H1 (cell line): Measurements from ENCODE around the gene PPM1G. TPM values are rescaled to one million over a fixed set of nuclear protein-coding genes. Genes with fewer than 3 reads are reported as not detected.

Experiments used
- CTCF ChIA-PET: fragments of 300-600 bp; sonication (Branson Sonifier 250); formaldehyde crosslinking; loops from one replicate; lab custom pipeline; 2021; ENCODE audit not compliant: partially characterized antibody; lab: Charles Lee
- POLR2A ChIA-PET: fragments of 300-600 bp; sonication (Branson Sonifier 250); formaldehyde crosslinking; loops from one replicate; lab custom pipeline; 2021; ENCODE audit warnings: inconsistent platforms; ENCODE audit not compliant: partially characterized antibody; lab: Charles Lee
- DNase-seq, 2 experiments: peaks; one replicate each; pipeline versions ENCODE4 v3.0.0 to v3.0.0-alpha.2; 2010 to 2022; ENCODE audit warnings: low spot score in 2 of 2, low read depth in 1 of 2, mixed read lengths in 1 of 2
- FAIRE-seq: peaks from 2 replicates; lab custom pipeline; 2011; peaks lifted over from hg19 to GRCh38; lab: Jason Lieb, UNC
- H2AFZ ChIP-seq: 2 replicates; pipeline ENCODE4 v1.8.1; 2012; ENCODE audit warnings: low read length, inconsistent platforms
- H2AK5ac ChIP-seq: 2 replicates; pipeline ENCODE4 v1.6.1; 2013; ENCODE audit warnings: low read depth, low read length
- H2BK120ac ChIP-seq: replicated peaks from 2 replicates; pipeline ENCODE3; 2013; ENCODE audit warnings: low read depth, low read length, inconsistent platforms
- H2BK12ac ChIP-seq: 2 replicates; pipeline ENCODE4 v1.6.1; 2013; ENCODE audit warnings: low read depth, low read length
- H2BK15ac ChIP-seq: 2 replicates; pipeline ENCODE4 v1.6.1; 2013; ENCODE audit warnings: low read length
- H2BK20ac ChIP-seq: 2 replicates; pipeline ENCODE4 v1.6.1; 2013; ENCODE audit warnings: low read length
- H2BK5ac ChIP-seq: 2 replicates; pipeline ENCODE4 v1.6.1; 2013; ENCODE audit warnings: low read depth, low read length
- H3K14ac ChIP-seq: 2 replicates; pipeline ENCODE4 v1.6.1; 2013; ENCODE audit warnings: inconsistent platforms; ENCODE audit not compliant: insufficient read length
- H3K18ac ChIP-seq: 2 replicates; pipeline ENCODE4 v1.6.1; 2013; ENCODE audit warnings: low read length; ENCODE audit errors: extremely low read depth
- H3K23ac ChIP-seq: 2 replicates; pipeline ENCODE4 v1.6.1; 2013; ENCODE audit warnings: inconsistent platforms; ENCODE audit not compliant: insufficient read length
- H3K23me2 ChIP-seq: 2 replicates; pipeline ENCODE4 v1.6.1; 2013; ENCODE audit warnings: low read depth, low read length
- H3K27ac ChIP-seq: 2 replicates; pipeline ENCODE4 v1.6.1; 2011; ENCODE audit warnings: low read depth, low read length, inconsistent platforms
- H3K27me3 ChIP-seq, 4 experiments: replicated peaks in 1 of 4; 1 replicate in 1 of 4; 2 replicates in 3 of 4; pipeline versions ENCODE4 v1.6.1 to v1.8.1; 2011 to 2013; ENCODE audit warnings: low read length in 3 of 4, mild to moderate bottlenecking in 3 of 4, inconsistent platforms in 2 of 4, mixed read lengths in 2 of 4, moderate library complexity in 1 of 4; ENCODE audit not compliant: control insufficient read depth in 3 of 4, insufficient read depth in 3 of 4; ENCODE audit errors: extremely low read depth in 1 of 4
- H3K36me3 ChIP-seq, 4 experiments: 2 replicates each; pipeline versions ENCODE4 v1.6.1 to v1.8.1; 2011 to 2013; ENCODE audit warnings: mild to moderate bottlenecking in 4 of 4, low read length in 3 of 4, moderate library complexity in 2 of 4, control low read depth in 1 of 4, inconsistent platforms in 1 of 4; ENCODE audit not compliant: insufficient read depth in 4 of 4, control insufficient read depth in 2 of 4
- H3K4ac ChIP-seq: replicated peaks from 2 replicates; pipeline ENCODE3; 2013; ENCODE audit warnings: low read length, low read depth, mixed read lengths, inconsistent platforms; ENCODE audit not compliant: insufficient read length
- H3K4me1 ChIP-seq, 4 experiments: replicated peaks in 1 of 4; 1 replicate in 1 of 4; 2 replicates in 3 of 4; pipeline versions ENCODE4 v1.6.1 to v1.8.1; 2011 to 2013; ENCODE audit warnings: low read length in 3 of 4, inconsistent platforms in 2 of 4, mixed read lengths in 1 of 4; ENCODE audit not compliant: insufficient read depth in 4 of 4, control insufficient read depth in 3 of 4
- H3K4me2 ChIP-seq, 2 experiments: 2 replicates each; pipeline versions ENCODE4 v1.6.1 to v1.8.1; 2011 to 2013; ENCODE audit warnings: low read depth in 2 of 2, low read length in 2 of 2, control low read depth in 1 of 2, inconsistent platforms in 1 of 2, mild to moderate bottlenecking in 1 of 2; ENCODE audit not compliant: insufficient read depth in 1 of 2
- H3K4me3 ChIP-seq, 4 experiments: fragments of 200-600, 300-600 bp in 1 of 4; sonication (generic), shearing (Covaris generic), sonication (Bioruptor Twin) in 1 of 4; 2 replicates each; pipeline versions ENCODE4 v1.5.1 to v1.8.1; 2011 to 2016; ENCODE audit warnings: low read length in 4 of 4, low read depth in 3 of 4, control low read depth in 2 of 4, inconsistent platforms in 2 of 4, mild to moderate bottlenecking in 2 of 4, mixed read lengths in 1 of 4, moderate library complexity in 1 of 4; ENCODE audit not compliant: insufficient read depth in 2 of 4; ENCODE audit errors: extremely low read depth in 1 of 4
- H3K56ac ChIP-seq: replicated peaks from 2 replicates; pipeline ENCODE3; 2013; ENCODE audit warnings: low read depth, mild to moderate bottlenecking, mixed read lengths, low read length, inconsistent platforms; ENCODE audit not compliant: insufficient read length
- H3K79me1 ChIP-seq: 2 replicates; pipeline ENCODE4 v1.6.1; 2013; ENCODE audit warnings: low read depth, low read length, control low read depth
- H3K79me2 ChIP-seq, 2 experiments: 2 replicates each; pipeline versions ENCODE4 v1.6.1 to v1.8.1; 2012 to 2013; ENCODE audit warnings: low read length in 2 of 2, mild to moderate bottlenecking in 2 of 2, inconsistent platforms in 1 of 2; ENCODE audit not compliant: insufficient read depth in 2 of 2, control insufficient read depth in 1 of 2
- H3K9ac ChIP-seq, 4 experiments: replicated peaks in 1 of 4; 1 replicate in 1 of 4; 2 replicates in 3 of 4; pipeline versions ENCODE4 v1.6.1 to v1.8.1; 2011 to 2013; ENCODE audit warnings: low read depth in 3 of 4, low read length in 3 of 4, control low read depth in 2 of 4, mild to moderate bottlenecking in 2 of 4, moderate library complexity in 2 of 4, inconsistent platforms in 1 of 4; ENCODE audit errors: extremely low read depth in 1 of 4
- H3K9me3 ChIP-seq, 2 experiments: 2 replicates each; pipeline versions ENCODE4 v1.6.1 to v1.8.1; 2012 to 2013; ENCODE audit warnings: mild to moderate bottlenecking in 2 of 2, moderate library complexity in 2 of 2, control low read depth in 1 of 2, inconsistent platforms in 1 of 2, low read depth in 1 of 2, low read length in 1 of 2, mixed read lengths in 1 of 2; ENCODE audit not compliant: insufficient read depth in 2 of 2
- H4K20me1 ChIP-seq, 2 experiments: replicated peaks in 1 of 2; 2 replicates each; pipeline versions ENCODE3 to v1.8.1; 2011 to 2013; ENCODE audit warnings: inconsistent platforms in 2 of 2, low read length in 2 of 2, mild to moderate bottlenecking in 1 of 2; ENCODE audit not compliant: insufficient read depth in 2 of 2, control insufficient read depth in 1 of 2
- H4K5ac ChIP-seq: 2 replicates; pipeline ENCODE4 v1.6.1; 2013; ENCODE audit warnings: low read length, low read depth, mixed read lengths, inconsistent platforms; ENCODE audit not compliant: insufficient read length
- H4K8ac ChIP-seq: 2 replicates; pipeline ENCODE4 v1.8.0; 2013; ENCODE audit warnings: mild to moderate bottlenecking, moderate library complexity, low read length, inconsistent platforms; ENCODE audit not compliant: insufficient read depth; ENCODE audit errors: extremely low read depth
- H4K91ac ChIP-seq: replicated peaks from 2 replicates; pipeline ENCODE3; 2013; ENCODE audit warnings: low read length, mixed read lengths, inconsistent platforms; ENCODE audit not compliant: insufficient read length
- ATF2 ChIP-seq: IDR thresholded peaks from 2 replicates; pipeline ENCODE4 v1.6.1; 2012; ENCODE audit warnings: low read length, inconsistent platforms
- CREB1 ChIP-seq: IDR thresholded peaks from 2 replicates; pipeline ENCODE4 v1.6.1; 2012; ENCODE audit warnings: inconsistent platforms
- GABPA ChIP-seq: IDR thresholded peaks from 2 replicates; pipeline ENCODE4 v1.6.1; 2011; ENCODE audit warnings: mild to moderate bottlenecking, low read length, moderate library complexity, borderline replicate concordance; ENCODE audit not compliant: insufficient read depth
- PHF8 ChIP-seq: fragments of 200-600 bp; sonication (generic); conservative IDR thresholded peaks from 2 replicates; pipeline ENCODE4 v1.7.1; 2012; ENCODE audit warnings: low read depth, mild to moderate bottlenecking, inconsistent platforms, low read length, moderate library complexity
- SAP30 ChIP-seq: fragments of 300-600 bp; sonication (generic); IDR thresholded peaks from 2 replicates; pipeline ENCODE4 v1.7.1; 2012; ENCODE audit warnings: low read length, moderate library complexity, mild to moderate bottlenecking, inconsistent platforms; ENCODE audit not compliant: insufficient read depth, insufficient replicate concordance
- SIN3A ChIP-seq, 2 experiments: IDR thresholded peaks in 1 of 2; conservative IDR thresholded peaks in 1 of 2; 2 replicates each; pipeline ENCODE4 v1.6.1; 2011 to 2012; ENCODE audit warnings: low read length in 2 of 2, improper control_type of control experiment in 1 of 2, low read depth in 1 of 2, mild to moderate bottlenecking in 1 of 2
- TAF1 ChIP-seq: IDR thresholded peaks from 2 replicates; pipeline ENCODE4 v1.6.1; 2011; ENCODE audit warnings: mild to moderate bottlenecking, low read depth, low read length
- TAF7 ChIP-seq: optimal IDR thresholded peaks from 2 replicates; pipeline ENCODE3; 2011; ENCODE audit warnings: low read depth, mild to moderate bottlenecking, inconsistent platforms, low read length, moderate library complexity, borderline replicate concordance
- TEAD4 ChIP-seq: IDR thresholded peaks from 2 replicates; pipeline ENCODE4 v1.6.1; 2012; ENCODE audit warnings: low read depth, low read length, inconsistent platforms, mixed read lengths
- WGBS, 2 experiments: shearing (Covaris generic) in 1 of 2; methylation state at CpG; one replicate each; pipeline versions ENCODE4 v1.1.6 to v1.1.7; 2013 to 2015; ENCODE audit warnings: low lambda C conversion rate in 2 of 2, mixed read lengths in 2 of 2, inconsistent platforms in 1 of 2, low coverage in 1 of 2, missing lambda C conversion rate in 1 of 2; ENCODE audit not compliant: insufficient replicate concordance in 2 of 2, insufficient coverage in 1 of 2, insufficient read length in 1 of 2; ENCODE audit errors: extremely low coverage in 1 of 2, missing lambda C conversion rate in 1 of 2; 5-methylcytosine and 5-hydroxymethylcytosine counted together
- polyA plus RNA-seq, 7 experiments: library from polyadenylated mRNA; depleted of rRNA in 3 of 7; stranded (reverse) in 5 of 7; unstranded in 2 of 7; fragments of >200 nt in 5 of 7; fragments of 200-250 nt in 2 of 7; gene quantifications; 1 replicate in 5 of 7; 2 replicates in 1 of 7; 4 replicates in 1 of 7; pipeline versions ENCODE4 v1.2.1 to v1.2.3, GENCODE V29; 2011 to 2013; ENCODE audit warnings: missing spikeins in 2 of 7, mixed read lengths in 2 of 7
- total RNA-seq: library from RNA; stranded (reverse); fragmentation: NEBNext Ultra II Directional; extraction: Animal tissue kit (Norgen Biotek cat#: 25700); gene quantifications from 2 replicates; pipeline ENCODE4 v1.2.1, GENCODE V29; 2021

Gene PPM1G
- total and polyA plus RNA-seq, 2 of the 8 experiments (the other 6 are each of a cell fraction or from before 2014, with no cell fraction given) = 73.3 to 203 TPM

GRCh38 chr2:27369471-27370025, 39.8 kb downstream of the PPM1G start:
- POLR2A ChIA-PET = interaction anchor here (0.8 to 8.2 kb wide), 16 partner anchors 8 to 161 kb away, joined by 3 to 135 read pairs (median 3); partner anchors contain the start of genes FNDC4, GTF3C2, MPV17 and NRBP1
- Histone ChIP-seq H2AK5ac (no peak overlapping the region), H3K9me3 (no peaks in the 10 kb centered on the region), H3K14ac (no peak overlapping the region), H4K91ac (peak overlapping the region; percentile 49), H4K5ac (peak overlapping the region; percentile 77), H2BK20ac (no peak overlapping the region), H4K20me1 (peaks cover 0 to 13% of the 10 kb centered on the region in 2 experiments), H2BK15ac (no peak overlapping the region), H3K23me2 (peaks cover 8% of the 10 kb centered on the region), H4K8ac (peak overlapping the region; percentile 94; the same call in 1 of the 2 replicates), H3K4me3 (peak overlapping the region; percentile 72 to 99 (median 88)), H3K79me1 (peaks cover 5% of the 10 kb centered on the region; the same call in 1 of the 2 replicates), H3K18ac (peak overlapping the region; percentile 86), H3K79me2 (peaks cover 2 to 21% of the 10 kb centered on the region in 2 experiments; a peak in 3 of 4 replicates), H3K27me3 (no peaks in the 10 kb centered on the region), H2BK12ac (no peak overlapping the region), H2BK5ac (peak overlapping the region; percentile 77; the same call in 1 of the 2 replicates), H3K23ac (no peak overlapping the region), H3K56ac (peak overlapping the region; percentile 67), H3K4me1 (peaks cover 0 to 4% (median 2%) of the 10 kb centered on the region in 4 experiments; a peak in 4 of 7 replicates), H3K9ac (peak overlapping the region; percentile 50 to 91 (median 86)), H3K27ac (peak overlapping the region; percentile 62), H3K36me3 (peaks cover 22 to 48% (median 37%) of the 10 kb centered on the region in 4 experiments), H3K4me2 (peak overlapping the region; percentile 71 to 76), H3K4ac (no peak overlapping the region), H2BK120ac (no peak overlapping the region), H2AFZ (peak overlapping the region; percentile 38)
- CTCF ChIA-PET = interaction anchor here (0.8 to 2.8 kb wide), 22 partner anchors 9 to 277 kb away, joined by 3 to 10 read pairs (median 4); partner anchors contain the start of genes GTF3C2 and UCN
- 12% methylated on average over 14 of the region's 18 CpGs; no CpG with 5 or more reads in 1 of the 2 experiments for WGBS, 2 experiments
- peak in 1 of 2 experiments; percentile 88 for DNase-seq
- FAIRE-seq = no peak
- peak; percentile 41 for TF ChIP-seq SAP30
- peak; percentile 23; the same call in 1 of the 2 replicates for TF ChIP-seq GABPA
- TF ChIP-seq CREB1 = no peak
- no peak for TF ChIP-seq TAF7
- TF ChIP-seq SIN3A (conservative IDR thresholded peaks at IDR 0.05 in 1 of 2, IDR thresholded peaks at IDR 0.05 in 1 of 2; ENCODE audit: low read depth in 1 of 2, low read length in 2 of 2) = no peak
- no peak for TF ChIP-seq PHF8
- 0 out of 2 replicates have a peak, but pooled peaks have one; percentile 1 for TF ChIP-seq TEAD4
- TF ChIP-seq ATF2 = 0 out of 2 replicates have a peak, but pooled peaks have one; percentile 48
- peak; percentile 30; the same call in 1 of the 2 replicates for TF ChIP-seq TAF1
